Stimulated activated CD8-positive, alpha-beta memory T cell treated with anti-CD3 and anti-CD28 coated beads, Interleukin-2, amount 100 ng/mL, for 1 hour (primary cell): ENCODE measurements around the gene WDR70.

ENCODE experiments used
- DNase-seq, 2 donors: peaks; one replicate each; pipeline ENCODE4 v3.0.0-alpha.2; 2020; ENCODE audit warnings: low read depth in 2 of 2

Gene WDR70

DNA sequence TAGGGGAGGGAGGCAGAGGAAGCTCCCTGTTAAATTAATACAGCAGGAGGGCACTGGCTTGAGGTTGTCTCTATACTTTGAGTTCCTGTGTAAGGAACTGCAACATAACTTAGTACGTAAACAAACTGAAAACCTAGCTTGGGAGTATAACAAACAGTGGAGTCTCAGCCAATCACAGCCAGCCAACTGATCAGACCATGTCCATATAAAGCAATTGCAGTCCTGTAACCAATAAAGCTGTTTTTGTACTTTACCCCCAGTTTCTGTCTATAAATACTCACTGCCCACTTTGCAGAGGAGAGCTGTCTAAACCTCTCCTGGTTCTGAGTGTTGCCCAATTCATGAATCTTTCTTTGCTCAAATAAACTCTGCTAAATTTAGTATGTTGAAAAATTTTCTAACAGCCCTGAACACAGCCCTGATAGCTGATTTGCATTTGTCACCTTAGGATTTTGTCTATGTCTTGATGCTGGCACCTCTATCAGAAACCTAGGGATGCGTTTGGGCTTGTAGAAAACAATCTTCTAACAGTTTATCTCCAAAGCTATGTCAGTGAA, 420.8 kb downstream of the WDR70 start:
- DNase-seq, result no peak

DNA sequence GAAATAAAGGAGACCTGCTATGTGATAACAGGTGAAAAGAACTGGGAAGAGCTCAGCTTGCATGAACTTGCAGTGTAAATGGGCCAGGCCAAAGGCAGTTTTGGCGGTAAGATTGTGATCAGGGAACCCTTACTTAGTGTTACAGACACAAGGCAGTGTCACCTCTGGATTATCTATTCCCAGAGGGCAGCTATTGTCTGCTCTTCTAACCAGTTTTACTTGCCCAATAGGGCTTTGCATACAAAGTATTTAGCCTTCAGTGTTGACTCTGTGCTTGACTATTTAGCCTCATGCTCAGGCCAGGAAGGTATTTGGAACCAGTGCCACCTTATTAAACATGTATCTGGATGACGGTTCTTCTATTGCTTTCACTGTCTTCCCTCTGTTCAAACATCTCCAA, 422.4 kb downstream of the WDR70 start:
- DNase-seq, result no peak
